HEK293 (cell line): ENCODE measurements around the gene ASAP2.

Experiments
- HOXC10 ChIP-seq: sonication (generic); formaldehyde crosslinking; IDR thresholded peaks from 2 replicates; pipeline ENCODE4 v1.8.1; 2023; ENCODE audit warnings: mild to moderate bottlenecking, missing genetic modification reagents
- YY1 ChIP-seq: fragments of 450-650 bp; formaldehyde crosslinking; IDR thresholded peaks from 2 replicates; pipeline ENCODE4 v1.5.1; 2018; ENCODE audit warnings: missing biosample characterization, missing genetic modification characterization
- ZNF211 ChIP-seq: fragments of 450-650 bp; formaldehyde crosslinking; IDR thresholded peaks from 2 replicates; pipeline ENCODE4 v1.5.1; 2016; ENCODE audit warnings: low read depth, missing biosample characterization, missing genetic modification characterization
- ZNF596 ChIP-seq: fragments of 450-650 bp; IDR thresholded peaks from 2 replicates; pipeline ENCODE4 v1.5.0; 2018; ENCODE audit warnings: missing biosample characterization, mild to moderate bottlenecking, missing genetic modification characterization, moderate library complexity
- TF ChIP-seq, protein P1 (sequence below): fragments of 450-650 bp; formaldehyde crosslinking; IDR thresholded peaks from 2 replicates; pipeline ENCODE4 v1.5.1; 2016; ENCODE audit warnings: missing biosample characterization, missing genetic modification characterization
- TF ChIP-seq, protein P2 (sequence below): fragments of 450-650 bp; formaldehyde crosslinking; IDR thresholded peaks from 2 replicates; pipeline ENCODE4 v1.5.1; 2016; ENCODE audit warnings: missing biosample characterization, missing genetic modification characterization
- TF ChIP-seq, protein P3 (sequence below): fragments of 450-650 bp; formaldehyde crosslinking; IDR thresholded peaks from 2 replicates; pipeline ENCODE4 v1.5.1; 2016; ENCODE audit warnings: missing biosample characterization, missing genetic modification characterization

DNA sequence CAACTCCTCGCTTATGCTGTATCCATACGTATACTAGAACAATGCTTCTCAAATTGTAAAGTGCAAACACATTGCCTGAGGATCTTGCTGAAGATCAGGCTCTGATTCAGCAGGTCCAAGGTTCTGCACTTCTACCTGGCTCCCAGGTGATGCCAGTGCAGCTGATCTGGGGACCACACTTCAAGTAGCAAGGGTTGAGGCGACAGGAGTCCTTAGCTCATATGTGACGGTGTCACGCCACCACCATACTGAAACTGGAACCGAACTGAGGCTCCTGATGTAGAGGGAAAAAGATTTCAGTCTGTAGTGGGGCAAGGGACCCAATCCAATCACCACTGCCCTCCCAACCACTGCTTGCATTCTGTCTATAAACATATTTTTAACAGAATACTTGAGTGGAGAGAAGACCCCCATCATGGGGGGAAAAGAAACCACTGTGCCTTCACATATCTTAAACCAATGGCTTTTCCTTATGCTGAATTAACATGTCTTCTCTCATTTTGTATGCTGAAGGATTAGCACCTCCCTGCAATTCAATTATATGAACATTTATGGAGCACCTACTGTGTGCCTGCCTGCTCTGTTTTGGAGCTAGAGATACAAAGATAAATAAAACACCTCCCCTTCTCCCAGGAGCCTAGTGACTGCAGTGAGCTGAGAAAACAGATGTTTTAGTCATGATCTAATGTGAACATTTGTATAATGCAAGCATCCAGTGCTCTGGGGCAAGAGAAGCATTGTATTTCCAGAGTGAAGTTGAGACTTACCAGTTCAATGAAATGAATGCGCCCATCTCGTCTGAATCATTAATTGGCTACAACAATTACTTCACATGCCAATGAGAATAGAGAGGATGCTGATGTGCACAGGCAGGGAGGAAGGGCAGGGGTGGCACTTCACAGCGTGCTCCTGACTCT is 6.6 kb upstream of the ASAP2 start:
- TF ChIP-seq, protein P1, sequence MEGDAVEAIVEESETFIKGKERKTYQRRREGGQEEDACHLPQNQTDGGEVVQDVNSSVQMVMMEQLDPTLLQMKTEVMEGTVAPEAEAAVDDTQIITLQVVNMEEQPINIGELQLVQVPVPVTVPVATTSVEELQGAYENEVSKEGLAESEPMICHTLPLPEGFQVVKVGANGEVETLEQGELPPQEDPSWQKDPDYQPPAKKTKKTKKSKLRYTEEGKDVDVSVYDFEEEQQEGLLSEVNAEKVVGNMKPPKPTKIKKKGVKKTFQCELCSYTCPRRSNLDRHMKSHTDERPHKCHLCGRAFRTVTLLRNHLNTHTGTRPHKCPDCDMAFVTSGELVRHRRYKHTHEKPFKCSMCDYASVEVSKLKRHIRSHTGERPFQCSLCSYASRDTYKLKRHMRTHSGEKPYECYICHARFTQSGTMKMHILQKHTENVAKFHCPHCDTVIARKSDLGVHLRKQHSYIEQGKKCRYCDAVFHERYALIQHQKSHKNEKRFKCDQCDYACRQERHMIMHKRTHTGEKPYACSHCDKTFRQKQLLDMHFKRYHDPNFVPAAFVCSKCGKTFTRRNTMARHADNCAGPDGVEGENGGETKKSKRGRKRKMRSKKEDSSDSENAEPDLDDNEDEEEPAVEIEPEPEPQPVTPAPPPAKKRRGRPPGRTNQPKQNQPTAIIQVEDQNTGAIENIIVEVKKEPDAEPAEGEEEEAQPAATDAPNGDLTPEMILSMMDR (tag by site-specific recombination): no peak
- TF ChIP-seq ZNF211 (tag by site-specific recombination) (no peak), YY1 (no peak), ZNF596 (tag by site-specific recombination) (no peak), HOXC10 (CRISPR knock-in tag) (no peak)
- TF ChIP-seq, protein P2, sequence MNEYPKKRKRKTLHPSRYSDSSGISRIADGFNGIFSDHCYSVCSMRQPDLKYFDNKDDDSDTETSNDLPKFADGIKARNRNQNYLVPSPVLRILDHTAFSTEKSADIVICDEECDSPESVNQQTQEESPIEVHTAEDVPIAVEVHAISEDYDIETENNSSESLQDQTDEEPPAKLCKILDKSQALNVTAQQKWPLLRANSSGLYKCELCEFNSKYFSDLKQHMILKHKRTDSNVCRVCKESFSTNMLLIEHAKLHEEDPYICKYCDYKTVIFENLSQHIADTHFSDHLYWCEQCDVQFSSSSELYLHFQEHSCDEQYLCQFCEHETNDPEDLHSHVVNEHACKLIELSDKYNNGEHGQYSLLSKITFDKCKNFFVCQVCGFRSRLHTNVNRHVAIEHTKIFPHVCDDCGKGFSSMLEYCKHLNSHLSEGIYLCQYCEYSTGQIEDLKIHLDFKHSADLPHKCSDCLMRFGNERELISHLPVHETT (tag by site-specific recombination): no peak
- TF ChIP-seq, protein P3, sequence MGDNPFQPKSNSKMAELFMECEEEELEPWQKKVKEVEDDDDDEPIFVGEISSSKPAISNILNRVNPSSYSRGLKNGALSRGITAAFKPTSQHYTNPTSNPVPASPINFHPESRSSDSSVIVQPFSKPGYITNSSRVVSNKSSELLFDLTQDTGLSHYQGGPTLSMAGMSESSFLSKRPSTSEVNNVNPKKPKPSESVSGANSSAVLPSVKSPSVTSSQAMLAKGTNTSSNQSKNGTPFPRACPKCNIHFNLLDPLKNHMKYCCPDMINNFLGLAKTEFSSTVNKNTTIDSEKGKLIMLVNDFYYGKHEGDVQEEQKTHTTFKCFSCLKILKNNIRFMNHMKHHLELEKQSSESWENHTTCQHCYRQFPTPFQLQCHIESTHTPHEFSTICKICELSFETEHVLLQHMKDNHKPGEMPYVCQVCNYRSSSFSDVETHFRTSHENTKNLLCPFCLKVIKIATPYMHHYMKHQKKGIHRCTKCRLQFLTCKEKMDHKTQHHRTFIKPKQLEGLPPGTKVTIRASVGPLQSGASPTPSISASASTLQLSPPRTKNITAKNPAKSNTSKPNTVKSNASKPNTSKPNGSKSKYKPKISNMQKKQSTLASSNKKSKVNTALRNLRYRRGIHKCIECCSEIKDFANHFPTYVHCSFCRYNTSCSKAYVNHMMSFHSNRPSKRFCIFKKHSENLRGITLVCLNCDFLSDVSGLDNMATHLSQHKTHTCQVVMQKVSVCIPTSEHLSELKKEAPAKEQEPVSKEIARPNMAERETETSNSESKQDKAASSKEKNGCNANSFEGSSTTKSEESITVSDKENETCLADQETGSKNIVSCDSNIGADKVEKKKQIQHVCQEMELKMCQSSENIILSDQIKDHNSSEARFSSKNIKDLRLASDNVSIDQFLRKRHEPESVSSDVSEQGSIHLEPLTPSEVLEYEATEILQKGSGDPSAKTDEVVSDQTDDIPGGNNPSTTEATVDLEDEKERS (tag by site-specific recombination): no peak
